Muscle layer of duodenum (tissue), 2 donors: ENCODE results near the gene XPC.
"Not testable (repeated sequence)": the region's sequence is repeated elsewhere in the genome, so short reads cannot be mapped to it uniquely, and the experiment has no call there.

Experiments used
- H3K27ac ChIP-seq: one replicate; pipeline ENCODE4 v1.7.0; 2013; ENCODE audit warnings: mild to moderate bottlenecking, low read length
- H3K27me3 ChIP-seq: one replicate; pipeline ENCODE4 v1.7.0; 2013; ENCODE audit warnings: low read depth, mild to moderate bottlenecking, control low read depth, low read length
- H3K36me3 ChIP-seq, 2 donors: one replicate each; pipeline ENCODE4 v1.7.0; 2013; ENCODE audit warnings: low read length in 2 of 2, control low read depth in 1 of 2, mild to moderate bottlenecking in 1 of 2; ENCODE audit not compliant: insufficient read depth in 2 of 2, control insufficient read depth in 1 of 2
- H3K4me1 ChIP-seq, 2 donors: one replicate each; pipeline ENCODE4 v1.7.0; 2013; ENCODE audit warnings: low read length in 2 of 2, mild to moderate bottlenecking in 2 of 2, control low read depth in 1 of 2, moderate library complexity in 1 of 2; ENCODE audit not compliant: insufficient read depth in 2 of 2, control insufficient read depth in 1 of 2
- H3K4me3 ChIP-seq, 2 donors: one replicate each; pipeline ENCODE4 v1.7.0; 2013; ENCODE audit warnings: low read length in 2 of 2, low read depth in 1 of 2, mild to moderate bottlenecking in 1 of 2
- H3K9me3 ChIP-seq, 2 donors: one replicate each; pipeline ENCODE4 v1.7.0; 2013; ENCODE audit warnings: low read length in 2 of 2, control low read depth in 1 of 2, mild to moderate bottlenecking in 1 of 2; ENCODE audit not compliant: control insufficient read depth in 1 of 2
- donor health status: healthy.

Gene XPC

GRCh38 chr3:14123308-14124222 is 54.8 kb downstream of the XPC start:
- peak overlapping the region; percentile 94 for H3K27ac ChIP-seq
- peaks cover 18 to 35% of the 10 kb centered on the region in 2 donors for H3K4me1 ChIP-seq

DNA sequence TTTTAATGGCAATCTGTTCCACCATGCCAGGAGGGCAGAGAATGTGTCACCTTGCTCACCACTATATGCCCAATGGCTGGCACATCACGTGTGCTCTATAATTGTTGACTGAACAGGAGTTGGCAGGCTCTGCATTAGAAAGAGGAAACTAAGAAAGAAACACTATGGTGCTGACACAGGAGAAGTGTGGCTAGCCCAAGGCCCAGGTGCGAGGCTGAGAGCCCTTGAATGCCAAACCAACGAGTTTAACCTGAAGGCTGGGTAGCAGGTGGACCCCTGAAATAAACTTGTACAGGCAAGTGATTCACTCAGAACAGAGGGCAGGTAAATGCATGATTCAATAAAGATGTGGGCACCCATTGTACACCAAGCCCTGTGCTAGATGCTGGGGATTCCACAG is 56.1 kb downstream of the XPC start:
- Histone ChIP-seq H3K36me3 (peaks cover 4% of the 10 kb centered on the region in 2 donors), H3K4me3 (no peak overlapping the region), H3K4me1 (peaks cover 18 to 31% of the 10 kb centered on the region in 2 donors), H3K9me3 (no peaks in the 10 kb centered on the region), H3K27ac (no peak overlapping the region), H3K27me3 (no peaks in the 10 kb centered on the region)

More at GRCh38 chr3:14123308-14124222, 54.8 kb downstream of the XPC start:
- peak overlapping the region; percentile 88 to 89 for H3K4me3 ChIP-seq
- H3K27me3 ChIP-seq, result no peaks in the 10 kb centered on the region
- H3K9me3 ChIP-seq, result no peaks in the 10 kb centered on the region
- peaks cover 10 to 12% of the 10 kb centered on the region in 2 donors for H3K36me3 ChIP-seq

GRCh38 chr3:14121859-14122258 is 56.5 kb downstream of the XPC start:
- Histone ChIP-seq H3K36me3 (peaks cover 4% of the 10 kb centered on the region in 2 donors), H3K27me3 (no peaks in the 10 kb centered on the region), H3K27ac (no peak overlapping the region), H3K4me3 (no peak overlapping the region), H3K9me3 (no peaks in the 10 kb centered on the region), H3K4me1 (peaks cover 17 to 27% of the 10 kb centered on the region in 2 donors)

DNA sequence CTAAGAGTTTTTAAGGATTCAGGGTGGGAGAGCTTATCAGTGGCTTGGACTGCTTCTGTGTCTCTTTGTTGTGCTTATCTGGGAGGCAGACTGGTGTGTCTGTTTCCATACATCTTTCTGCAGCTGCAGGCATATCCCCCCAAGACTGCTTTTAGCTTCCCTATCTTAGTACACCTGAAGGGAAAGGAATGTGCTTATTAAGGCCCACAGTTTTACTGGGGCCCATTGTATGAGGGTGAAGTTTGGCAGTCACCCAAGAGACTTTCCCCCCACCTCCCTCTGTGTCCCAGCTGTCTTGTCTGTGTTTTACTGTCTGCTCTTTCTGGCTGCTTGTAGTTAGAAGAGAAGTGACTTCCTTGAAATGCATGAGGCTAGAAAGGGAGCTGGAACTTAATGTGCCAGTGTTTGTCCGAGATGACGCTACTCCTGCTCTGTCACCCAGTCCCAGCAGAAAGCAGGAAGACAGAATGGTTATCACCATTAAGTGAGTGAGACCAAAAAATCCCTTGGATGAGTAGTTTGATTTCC is 57.4 kb downstream of the XPC start:
- H3K9me3 ChIP-seq, H3K27ac ChIP-seq, H3K4me3 ChIP-seq, H3K27me3 ChIP-seq, H3K36me3 ChIP-seq: not testable (repeated sequence)
- peaks cover 8 to 18% of the 10 kb centered on the region in 2 donors for H3K4me1 ChIP-seq

DNA sequence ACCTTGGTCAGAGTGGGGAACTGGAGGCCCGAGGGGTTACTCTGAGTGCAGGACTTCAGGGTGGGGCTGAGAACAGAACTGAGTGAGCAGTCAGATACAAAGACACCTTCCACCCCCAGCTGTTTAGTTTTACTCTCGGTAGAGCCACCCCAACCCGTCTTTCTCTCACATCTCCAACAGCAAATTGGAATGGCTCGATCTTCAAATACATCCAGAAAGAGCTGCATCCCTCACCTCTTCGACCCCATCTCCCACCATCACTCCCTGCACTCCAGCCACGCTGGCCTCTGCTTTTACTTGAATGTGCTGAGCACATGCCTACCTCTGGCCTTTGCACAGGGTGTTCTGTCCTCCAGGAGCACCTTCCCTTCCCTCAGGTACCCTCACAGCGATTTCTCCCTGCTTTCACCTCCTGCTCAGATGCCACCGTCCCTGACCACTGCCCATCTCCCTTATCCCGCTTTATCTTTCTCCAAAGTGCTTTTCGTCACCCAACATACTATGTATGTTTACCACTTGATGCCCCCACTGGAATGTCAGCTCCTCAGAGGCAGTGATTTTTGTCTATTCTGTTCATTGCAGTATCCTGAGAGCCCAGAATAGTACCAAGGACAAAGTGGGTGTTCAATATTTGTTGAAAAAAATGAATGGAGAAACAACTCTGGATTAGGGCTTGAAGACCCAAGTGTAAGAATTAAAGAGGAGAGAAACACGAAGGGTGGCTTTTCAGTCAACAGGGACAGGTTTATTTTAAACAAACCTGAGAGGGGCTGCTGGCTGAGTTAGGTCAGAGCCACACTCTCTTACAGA is 58.1 kb downstream of the XPC start:
- Histone ChIP-seq H3K36me3 (peaks cover 13 to 14% of the 10 kb centered on the region in 2 donors), H3K27me3 (no peaks in the 10 kb centered on the region), H3K9me3 (no peaks in the 10 kb centered on the region), H3K4me1 (peaks cover 7 to 16% of the 10 kb centered on the region in 2 donors), H3K27ac (no peak overlapping the region), H3K4me3 (no peak overlapping the region)

DNA sequence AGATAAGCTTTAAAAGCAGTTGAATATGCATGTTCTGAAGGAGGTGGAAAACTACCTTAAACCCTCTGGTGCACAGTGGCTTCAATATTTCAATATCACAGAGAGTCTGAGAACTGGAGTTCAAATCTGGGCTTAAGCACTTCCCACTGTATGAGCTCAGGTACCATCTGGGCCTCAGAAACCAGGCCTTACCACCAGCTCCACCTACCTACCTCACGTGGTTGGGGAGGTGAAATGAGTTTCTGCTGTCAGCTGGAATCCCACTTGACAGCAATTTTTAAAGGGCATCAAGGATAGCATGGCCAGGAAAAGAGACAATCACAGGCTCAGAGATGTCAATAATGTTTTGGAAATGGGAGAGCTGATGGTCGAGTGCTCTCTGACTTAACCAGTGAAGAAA is 58.8 kb downstream of the XPC start:
- H3K27ac ChIP-seq, result no peak overlapping the region
- H3K36me3 ChIP-seq, result peaks cover 20 to 21% of the 10 kb centered on the region in 2 donors
- peaks cover 7 to 16% of the 10 kb centered on the region in 2 donors for H3K4me1 ChIP-seq

DNA sequence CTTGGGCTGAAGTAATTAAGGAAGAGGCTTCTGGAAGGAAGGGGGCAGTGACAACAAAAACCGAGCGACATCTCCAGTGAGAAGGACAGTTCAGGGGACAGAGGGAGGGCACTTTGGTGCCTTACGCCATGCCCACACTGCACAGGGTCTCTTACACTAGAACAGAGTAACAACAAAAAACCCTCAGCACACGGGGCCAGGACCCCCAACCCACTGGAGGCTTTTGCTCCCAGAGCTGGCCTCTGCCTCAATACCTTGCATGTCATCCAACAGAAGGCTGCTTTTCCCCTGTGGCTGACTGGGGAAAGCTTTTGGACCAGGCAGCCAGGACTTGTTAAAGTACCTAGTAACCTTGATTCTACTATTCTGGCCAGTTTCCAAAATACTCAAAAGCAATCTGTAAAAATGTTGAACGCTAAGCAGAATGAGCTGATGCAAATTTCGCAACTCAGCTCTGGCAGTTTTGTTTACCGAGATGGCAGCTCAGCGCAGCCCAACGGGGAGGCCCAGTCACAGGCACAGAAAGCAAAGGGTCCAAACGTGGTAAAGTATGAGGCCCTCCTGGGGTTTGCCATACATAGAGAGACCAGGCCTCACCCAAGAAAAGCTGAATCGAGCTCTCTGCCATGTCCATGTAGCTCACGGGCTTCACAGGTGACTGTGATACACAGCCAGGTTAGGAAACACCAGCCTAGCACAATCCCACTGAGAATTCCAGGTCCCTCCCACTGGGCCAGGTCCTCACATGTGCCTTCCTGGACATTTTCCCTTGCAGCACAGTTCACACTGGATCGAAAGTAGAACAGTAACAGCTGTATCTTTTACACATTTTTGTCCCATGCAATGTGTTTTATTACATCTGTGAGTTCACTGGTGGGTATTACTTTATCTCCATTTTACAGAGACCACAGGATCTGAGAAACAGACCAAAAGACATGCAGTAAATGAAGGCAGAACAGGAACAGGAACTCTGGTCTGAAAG is 59.7 kb downstream of the XPC start:
- Histone ChIP-seq H3K27me3 (no peaks in the 10 kb centered on the region), H3K36me3 (peaks cover 22 to 30% of the 10 kb centered on the region in 2 donors), H3K4me1 (peaks cover 7 to 13% of the 10 kb centered on the region in 2 donors), H3K4me3 (no peak overlapping the region), H3K9me3 (no peaks in the 10 kb centered on the region), H3K27ac (no peak overlapping the region)

More for the DNA sequence above, 58.8 kb downstream of the XPC start:
- Histone ChIP-seq H3K9me3 (no peaks in the 10 kb centered on the region), H3K4me3 (no peak overlapping the region), H3K27me3 (no peaks in the 10 kb centered on the region)

GRCh38 chr3:14117468-14118399 is 60.7 kb downstream of the XPC start:
- Histone ChIP-seq H3K27me3 (no peaks in the 10 kb centered on the region), H3K9me3 (no peaks in the 10 kb centered on the region), H3K4me3 (no peak overlapping the region), H3K4me1 (peaks cover 0 to 4% of the 10 kb centered on the region in 2 donors), H3K36me3 (peaks cover 22 to 39% of the 10 kb centered on the region in 2 donors), H3K27ac (no peak overlapping the region)

GRCh38 chr3:14113965-14114635 is 64.3 kb downstream of the XPC start:
- no peak overlapping the region for H3K27ac ChIP-seq
- H3K27me3 ChIP-seq, result no peaks in the 10 kb centered on the region
- H3K36me3 ChIP-seq, result peaks cover 30 to 57% of the 10 kb centered on the region in 2 donors
- H3K9me3 ChIP-seq, result no peaks in the 10 kb centered on the region
- no peaks in the 10 kb centered on the region for H3K4me1 ChIP-seq
- H3K4me3 ChIP-seq, result no peak overlapping the region
